GM21723 (cell line): ENCODE data around the gene CDKL4.
"Not testable (repeated sequence)": the region's sequence is repeated elsewhere in the genome, so short reads cannot be mapped to it uniquely, and the experiment has no call there.

ENCODE experiments used
- ATAC-seq: cut with Tn5 transposase; IDR thresholded peaks from one replicate; pipeline ENCODE4 v1.9.1; 2021; ENCODE audit warnings: mild to moderate bottlenecking, moderate library complexity; ENCODE audit not compliant: unreplicated experiment

Gene CDKL4

DNA sequence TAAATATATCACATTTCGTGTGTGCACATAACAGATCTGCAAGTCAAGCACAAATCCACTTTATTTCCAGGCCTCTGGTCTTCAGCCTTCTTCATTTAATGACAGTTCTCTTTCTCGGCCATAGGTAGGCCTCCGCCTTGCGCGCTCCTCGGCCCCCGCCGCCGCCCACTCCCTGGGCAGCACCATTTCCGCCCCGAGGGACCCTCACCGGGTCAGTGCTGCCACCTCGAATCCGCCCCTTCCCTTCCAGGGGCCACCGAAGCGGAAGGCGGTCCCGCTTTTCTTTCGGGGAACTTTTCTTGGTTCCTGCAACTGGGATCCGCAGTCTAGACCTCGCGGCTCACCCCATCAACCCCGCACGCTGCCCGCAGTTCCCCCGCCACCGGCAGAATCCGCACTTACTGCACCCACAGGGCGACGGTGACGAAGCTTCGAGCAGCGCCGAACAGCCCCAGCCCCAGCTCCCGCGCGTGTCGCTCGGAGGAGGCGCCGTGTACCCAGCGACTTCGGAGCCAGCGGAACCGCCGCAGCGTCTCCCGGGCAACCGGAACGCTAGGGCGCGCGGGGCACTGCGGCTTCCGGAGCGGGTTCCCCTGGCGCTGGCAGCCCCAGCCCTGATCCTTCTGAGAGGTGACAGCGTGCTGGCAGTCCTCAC lies at the start of gene CDKL4:
CDKL4 (minus strand) TSS at position 502 of the 655 bp plus-strand sequence.
- no peak for ATAC-seq

DNA sequence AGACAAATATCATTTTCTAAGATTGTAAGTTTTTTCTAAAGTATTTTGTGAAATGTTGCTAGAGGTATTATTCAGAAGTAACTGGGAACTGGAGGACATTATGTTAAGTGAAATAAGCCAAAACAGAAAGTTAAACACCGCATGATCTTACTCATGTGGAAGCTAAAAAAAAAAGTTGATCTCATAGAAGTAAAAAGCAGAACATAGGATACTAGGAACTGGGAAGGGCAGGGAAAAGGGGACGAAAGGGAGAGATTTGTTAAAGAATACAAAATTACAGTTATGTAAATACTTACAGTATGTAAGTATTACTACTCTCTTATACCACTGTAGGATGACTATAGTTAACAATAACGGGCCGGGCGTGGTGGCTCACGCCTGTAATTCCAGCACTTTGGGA lies 46.7 kb upstream of the CDKL4 start:
- no peak for ATAC-seq

DNA sequence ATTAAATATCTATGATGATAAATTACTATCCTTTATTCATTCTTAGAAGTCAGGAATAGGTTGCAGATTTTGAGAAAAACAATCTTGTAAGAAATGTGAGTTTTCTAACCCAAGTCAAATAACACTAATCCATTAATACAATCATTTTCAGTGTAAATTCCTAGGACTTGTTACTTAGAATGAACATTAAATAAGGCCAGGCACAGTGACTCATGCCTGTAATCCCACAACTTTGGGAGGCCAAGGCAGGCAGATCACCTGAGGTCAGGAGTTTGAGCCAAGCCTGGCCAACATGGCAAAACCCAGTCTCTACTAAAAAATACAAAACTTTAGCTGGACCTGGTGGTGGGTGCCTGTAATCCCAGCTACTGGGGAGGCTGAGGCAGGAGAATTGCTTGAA lies 45.8 kb upstream of the CDKL4 start:
- no peak for ATAC-seq

DNA sequence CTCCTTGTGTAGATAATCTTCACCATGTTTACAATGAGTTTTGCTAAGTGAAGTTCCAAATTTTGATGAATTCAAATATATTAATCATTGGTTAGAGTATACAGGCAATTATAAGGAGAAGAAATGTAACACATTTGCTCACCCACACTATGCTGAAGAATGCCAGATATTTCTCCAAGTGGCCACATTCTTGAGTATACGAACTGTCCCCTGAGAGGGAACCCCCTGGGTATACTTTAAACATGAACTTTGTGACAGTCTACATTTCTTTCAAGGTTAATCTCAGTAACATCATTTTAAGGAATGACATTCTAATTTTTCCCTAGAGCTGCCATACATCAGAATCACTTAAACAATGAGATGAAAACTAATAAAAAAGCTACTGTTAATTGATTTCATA lies 39.8 kb upstream of the CDKL4 start:
- ATAC-seq, result no peak

- ATAC-seq, result no peak
Observed at GRCh38 chr2:39281391-39281790, 37.6 kb upstream of the CDKL4 start.

DNA sequence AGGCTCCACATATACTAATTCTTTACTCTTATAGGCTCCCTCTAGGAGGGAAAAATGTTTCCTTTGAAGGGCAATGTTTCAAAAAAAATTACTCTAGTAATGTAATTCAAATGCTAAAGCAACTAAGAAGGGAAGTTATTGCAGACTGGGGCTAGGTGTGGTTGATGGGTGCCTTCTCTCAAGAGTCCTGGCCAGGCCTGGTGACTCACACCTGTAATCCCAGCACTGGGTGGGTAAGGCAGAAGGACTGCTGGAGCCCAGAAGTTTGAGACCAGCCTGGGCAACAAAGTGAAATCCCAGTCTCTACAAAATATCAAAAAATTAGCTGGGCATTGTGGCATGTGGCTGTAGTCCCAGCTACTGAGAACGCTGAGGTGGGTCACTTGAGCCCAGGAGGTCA lies 31.2 kb upstream of the CDKL4 start:
- ATAC-seq, result no peak

- ATAC-seq, result no peak
Observed at GRCh38 chr2:39269941-39270340, 26.2 kb upstream of the CDKL4 start.

DNA sequence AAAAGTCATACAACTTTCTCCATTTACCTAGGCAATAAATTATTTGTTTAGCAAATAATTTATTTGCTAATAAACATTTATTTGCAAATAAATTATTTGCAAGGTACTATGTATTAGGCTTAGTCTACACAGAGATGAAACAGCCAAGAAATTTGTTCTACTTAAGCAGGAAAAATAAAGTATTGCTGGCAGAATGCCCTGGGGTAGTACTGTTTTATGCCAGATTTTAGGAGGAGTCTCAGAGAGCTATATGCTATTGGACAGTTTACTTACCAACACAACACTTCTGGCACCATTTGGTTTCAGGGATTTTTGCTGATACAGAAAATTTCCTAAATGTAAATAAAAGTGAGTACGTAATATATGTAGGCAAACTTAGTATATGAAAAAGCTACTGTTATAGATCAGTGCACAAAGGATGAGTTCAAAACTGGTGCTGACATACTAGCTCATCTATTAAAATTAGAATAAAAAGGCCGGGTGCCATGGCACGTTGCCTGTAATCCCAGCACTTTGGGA lies 23.2 kb upstream of the CDKL4 start:
- ATAC-seq, result no peak

DNA sequence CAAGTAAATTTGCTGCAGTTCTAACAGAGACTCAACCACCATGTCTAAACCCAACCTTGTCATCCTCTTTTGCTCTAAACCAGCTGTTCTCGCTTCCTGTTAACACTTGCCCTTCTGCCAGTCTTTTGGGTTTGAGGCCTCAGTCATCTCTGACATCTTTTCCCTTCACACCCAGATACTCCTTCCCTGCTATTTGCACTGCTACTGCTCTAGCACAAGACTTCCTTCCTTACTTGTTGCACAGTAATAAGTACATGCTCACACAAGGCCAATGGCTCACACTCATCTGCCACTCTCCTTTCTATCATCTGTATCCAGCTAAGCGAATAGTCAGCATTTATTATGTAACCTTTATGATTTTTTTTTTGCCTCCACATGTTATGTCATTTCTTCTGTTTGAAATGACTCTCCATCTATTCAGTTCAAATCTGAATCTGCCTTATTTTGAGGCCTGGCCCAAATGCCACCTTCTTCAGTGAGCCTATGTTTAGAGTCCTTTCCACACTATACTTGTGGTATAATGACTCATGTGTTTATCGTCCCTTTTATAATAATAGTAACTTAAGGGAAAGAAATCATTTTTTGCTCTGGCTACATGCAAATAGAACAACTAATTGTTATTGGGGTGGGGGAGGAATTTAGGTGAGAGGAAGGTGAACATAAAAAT lies 22.5 kb upstream of the CDKL4 start:
- peak; percentile 67 for ATAC-seq

- no peak for ATAC-seq
Observed at GRCh38 chr2:39265315-39265714, 21.5 kb upstream of the CDKL4 start.

DNA sequence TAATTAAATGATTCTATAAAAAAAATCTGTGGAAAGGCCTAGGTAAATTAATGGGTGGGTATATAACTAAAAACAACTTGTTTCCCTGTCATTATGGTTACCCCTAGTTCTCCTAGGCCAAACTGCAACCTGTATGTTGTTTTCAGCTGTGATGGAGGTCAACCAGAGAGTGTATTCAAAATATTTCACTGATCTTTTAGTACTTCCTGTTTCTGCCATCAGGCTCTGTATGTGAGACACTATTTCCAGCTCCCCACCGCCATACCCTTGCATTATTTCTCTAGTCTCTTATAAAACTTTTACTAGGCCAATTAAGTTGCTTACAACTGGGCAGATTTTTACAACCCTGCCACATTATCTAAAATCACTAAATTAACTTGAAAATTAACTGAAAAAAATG lies 21.0 kb upstream of the CDKL4 start:
- peak; percentile 72 for ATAC-seq

GRCh38 chr2:39260087-39260486 lies 16.3 kb upstream of the CDKL4 start:
- no peak for ATAC-seq

DNA sequence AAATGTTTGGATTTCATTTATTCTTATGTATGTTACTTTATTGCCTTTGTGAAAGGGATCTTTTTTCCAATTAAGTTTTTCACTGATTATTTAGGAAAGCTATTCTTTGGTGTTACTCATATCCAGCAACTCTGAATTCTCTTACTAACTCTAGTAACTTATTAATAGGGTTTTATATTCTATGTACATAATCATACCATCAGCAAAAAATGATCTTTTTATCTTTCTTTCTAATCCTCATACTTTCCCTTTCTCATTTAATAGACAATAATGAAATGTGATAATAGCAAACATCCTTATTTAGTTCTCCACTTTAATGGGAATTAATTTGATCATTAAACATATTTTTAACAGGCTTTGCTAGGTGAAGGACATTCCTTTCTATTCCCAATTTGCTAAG lies 12.3 kb upstream of the CDKL4 start:
- ATAC-seq, result no peak

DNA sequence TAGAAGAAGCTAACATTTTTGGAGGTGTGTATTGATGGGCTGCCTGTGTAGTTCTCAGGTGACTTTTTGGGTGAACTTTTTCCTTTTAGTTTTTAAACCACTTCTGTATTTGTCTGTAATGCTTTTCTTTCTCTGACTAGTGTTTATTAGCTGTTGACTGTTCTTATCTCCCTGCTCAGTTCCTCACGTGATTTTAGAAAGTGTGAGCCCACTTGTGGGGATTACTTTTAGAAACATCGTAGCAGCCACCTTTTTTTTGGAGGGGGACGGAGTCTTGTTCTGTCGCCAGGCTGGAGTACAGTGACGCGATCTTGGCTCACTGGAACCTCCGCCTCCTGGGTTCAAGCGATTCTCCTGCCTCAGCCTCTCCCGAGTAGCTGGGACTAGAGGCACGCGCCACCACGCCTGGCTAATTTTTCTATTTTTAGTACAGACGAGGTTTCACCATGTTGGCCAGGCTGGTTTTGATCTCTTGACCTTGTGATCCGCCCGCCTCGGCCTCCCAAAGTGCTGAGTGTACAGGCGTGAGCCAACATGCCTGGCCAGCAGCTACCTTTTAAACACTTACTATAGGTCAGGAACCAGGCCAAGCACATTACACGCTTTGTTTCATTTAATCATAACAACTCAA lies 9.2 kb upstream of the CDKL4 start:
- no peak for ATAC-seq

- no peak for ATAC-seq
Observed at GRCh38 chr2:39247512-39248043, 3.8 kb upstream of the CDKL4 start.

- ATAC-seq, result no peak
Observed at GRCh38 chr2:39246382-39246980, 2.7 kb upstream of the CDKL4 start.

GRCh38 chr2:39244963-39245625 lies 1.3 kb upstream of the CDKL4 start:
- not testable (repeated sequence) for ATAC-seq

DNA sequence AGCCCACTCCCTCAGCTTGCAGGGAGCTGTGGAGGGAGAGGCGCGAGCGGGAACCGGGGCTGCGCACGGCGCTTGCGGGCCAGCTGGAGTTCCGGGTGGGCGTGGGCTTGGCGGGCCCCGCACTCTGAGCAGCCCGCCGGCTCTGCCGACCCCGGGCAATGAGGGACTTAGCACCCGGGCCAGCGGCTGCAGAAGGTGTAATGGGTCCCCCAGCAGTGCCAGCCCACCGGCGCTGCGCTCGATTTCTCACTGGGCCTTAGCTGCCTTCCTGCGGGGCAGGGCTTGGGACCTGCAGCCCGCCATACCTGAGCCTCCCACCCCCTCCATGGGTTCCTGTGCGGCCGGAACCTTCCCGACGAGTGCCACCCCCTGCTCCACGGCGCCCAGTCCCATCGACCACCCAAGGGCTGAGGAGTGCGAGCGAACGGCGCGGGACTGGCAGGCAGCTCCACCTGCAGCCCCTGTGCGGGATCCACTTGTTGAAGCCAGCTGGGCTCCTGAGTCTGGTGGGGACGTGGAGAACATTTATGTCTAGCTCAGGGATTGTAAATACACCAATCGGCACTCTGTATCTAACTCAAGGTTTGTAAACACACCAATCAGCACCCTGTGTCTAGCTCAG lies 582 bp upstream of the CDKL4 start:
- not testable (repeated sequence) for ATAC-seq

DNA sequence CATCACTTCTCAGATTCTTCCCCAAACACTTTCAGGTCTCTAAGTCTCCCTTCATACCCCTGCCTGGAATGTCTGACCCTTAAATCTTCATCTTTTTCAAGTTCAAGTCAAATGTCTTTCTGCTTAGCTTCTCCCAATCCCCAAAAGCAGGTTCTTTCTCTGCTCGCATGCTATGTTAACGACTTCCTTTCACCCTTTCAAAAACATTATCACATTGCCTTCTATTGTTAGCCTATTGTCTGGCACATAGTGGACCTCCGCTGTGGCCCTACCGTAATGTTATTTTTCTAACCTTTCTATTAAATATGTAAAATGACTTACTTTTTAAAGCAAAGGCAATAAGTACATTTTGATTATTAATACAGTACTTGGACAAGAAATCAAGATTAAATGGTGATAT lies 2.2 kb downstream of the CDKL4 start:
- no peak for ATAC-seq

GRCh38 chr2:39240758-39241157 lies 3.0 kb downstream of the CDKL4 start:
- no peak for ATAC-seq
